BJ (cell line): Measurements from ENCODE around the gene NEGR1. TPM values are rescaled to one million over a fixed set of nuclear protein-coding genes. Genes with fewer than 3 reads are reported as not detected.
A peak's percentile ranks its signal among the peaks of the same experiment; 100 is the strongest.

ENCODE experiments used
- CTCF ChIA-PET: fragments of 350-600 bp; formaldehyde crosslinking; extraction: SDS; loops from one replicate; lab custom pipeline; 2021; ENCODE audit warnings: antibody characterized with exemption, inconsistent platforms; lab: Yijun Ruan, JAX
- POLR2A ChIA-PET: fragments of 300-600 bp; sonication (Branson Sonifier 250); formaldehyde crosslinking; extraction: SDS; loops from one replicate; lab custom pipeline; 2021; ENCODE audit warnings: antibody characterized with exemption; lab: Charles Lee
- DNase-seq: peaks from one replicate; pipeline ENCODE4 v3.0.0-alpha.2; 2011; ENCODE audit warnings: low read depth
- H3K27me3 ChIP-seq: 2 replicates; pipeline ENCODE4 v1.6.0; 2011; ENCODE audit warnings: low read length; ENCODE audit not compliant: control insufficient read depth, insufficient read depth
- H3K36me3 ChIP-seq: 2 replicates; pipeline ENCODE4 v1.5.1; 2011; ENCODE audit warnings: low read length; ENCODE audit not compliant: control insufficient read depth, insufficient read depth
- H3K4me3 ChIP-seq: 2 replicates; pipeline ENCODE4 v1.5.1; 2011; ENCODE audit warnings: low read depth, mild to moderate bottlenecking, control low read depth, low read length
- polyA plus RNA-seq: library from polyadenylated mRNA; depleted of rRNA; stranded (reverse); fragments of >200 nt; gene quantifications from 2 replicates; pipeline ENCODE4 v1.2.3, GENCODE V29; 2011
- TF ChIP-seq, protein P1 (sequence below): IDR thresholded peaks from 2 replicates; pipeline ENCODE4 v1.5.1; 2011; ENCODE audit warnings: low read depth, mild to moderate bottlenecking, control low read depth, inconsistent platforms, low read length, moderate library complexity; ENCODE audit not compliant: insufficient read depth

The NEGR1 gene
- polyA plus RNA-seq, 1 experiment = 15.4 TPM

DNA sequence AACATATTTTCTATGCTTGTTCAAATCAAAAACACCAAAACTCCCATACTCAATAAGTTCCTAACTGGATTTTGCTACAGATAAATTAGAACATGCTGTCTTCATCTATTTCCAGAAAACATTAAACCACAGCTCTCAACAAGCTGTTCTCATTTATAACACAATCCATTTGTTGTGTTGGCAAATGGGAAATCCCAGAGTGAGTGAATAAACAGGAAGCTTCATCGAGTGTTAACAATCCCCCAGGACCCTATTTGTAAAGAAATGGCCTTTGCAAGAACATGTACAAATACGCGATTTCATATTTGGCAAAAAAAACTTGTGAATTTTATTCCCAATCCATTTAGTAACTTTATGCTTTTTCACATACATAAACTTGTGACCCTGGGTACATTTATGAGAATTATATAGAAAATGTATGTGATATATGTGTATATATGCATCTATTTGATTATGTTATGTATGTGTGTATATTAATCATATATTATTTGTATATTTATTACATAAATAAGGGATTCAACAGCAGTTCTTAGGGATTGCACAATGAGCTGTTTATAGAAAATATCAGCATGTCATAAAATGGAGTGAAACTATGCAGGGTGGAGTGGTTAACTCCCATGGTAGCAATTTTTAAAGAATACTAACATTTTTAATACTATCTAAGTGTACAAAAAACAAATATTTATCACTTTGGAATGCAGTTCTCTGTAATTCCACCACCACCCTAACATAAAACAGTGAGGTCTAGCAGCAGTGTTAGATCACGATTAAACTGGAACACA lies 160.0 kb downstream of the NEGR1 start:
- Histone ChIP-seq H3K36me3 (no peaks in the 10 kb centered on the region), H3K27me3 (no peaks in the 10 kb centered on the region), H3K4me3 (no peak overlapping the region)
- CTCF ChIA-PET = no interaction called here
- DNase-seq = peak; percentile 20
- POLR2A ChIA-PET = no interaction called here
- TF ChIP-seq, protein P1, sequence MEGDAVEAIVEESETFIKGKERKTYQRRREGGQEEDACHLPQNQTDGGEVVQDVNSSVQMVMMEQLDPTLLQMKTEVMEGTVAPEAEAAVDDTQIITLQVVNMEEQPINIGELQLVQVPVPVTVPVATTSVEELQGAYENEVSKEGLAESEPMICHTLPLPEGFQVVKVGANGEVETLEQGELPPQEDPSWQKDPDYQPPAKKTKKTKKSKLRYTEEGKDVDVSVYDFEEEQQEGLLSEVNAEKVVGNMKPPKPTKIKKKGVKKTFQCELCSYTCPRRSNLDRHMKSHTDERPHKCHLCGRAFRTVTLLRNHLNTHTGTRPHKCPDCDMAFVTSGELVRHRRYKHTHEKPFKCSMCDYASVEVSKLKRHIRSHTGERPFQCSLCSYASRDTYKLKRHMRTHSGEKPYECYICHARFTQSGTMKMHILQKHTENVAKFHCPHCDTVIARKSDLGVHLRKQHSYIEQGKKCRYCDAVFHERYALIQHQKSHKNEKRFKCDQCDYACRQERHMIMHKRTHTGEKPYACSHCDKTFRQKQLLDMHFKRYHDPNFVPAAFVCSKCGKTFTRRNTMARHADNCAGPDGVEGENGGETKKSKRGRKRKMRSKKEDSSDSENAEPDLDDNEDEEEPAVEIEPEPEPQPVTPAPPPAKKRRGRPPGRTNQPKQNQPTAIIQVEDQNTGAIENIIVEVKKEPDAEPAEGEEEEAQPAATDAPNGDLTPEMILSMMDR = no peak

DNA sequence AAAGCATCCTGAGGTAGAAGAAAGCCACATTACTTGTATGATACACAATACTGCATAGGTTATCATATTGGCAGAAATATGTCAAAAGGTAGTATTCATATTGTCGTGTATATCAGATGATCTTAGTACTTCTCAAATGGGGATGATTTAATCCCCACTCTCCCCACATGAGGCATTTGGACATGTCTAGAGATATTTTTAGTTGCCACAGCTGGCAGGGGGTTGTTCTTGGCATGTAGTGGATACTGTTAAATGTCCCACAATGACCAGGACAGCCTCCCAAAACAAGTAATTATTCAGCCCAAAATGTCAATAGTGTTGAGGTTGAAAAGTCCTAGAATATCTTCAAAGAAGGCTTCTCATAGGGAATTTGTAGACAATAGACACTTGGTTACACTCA lies 162.8 kb downstream of the NEGR1 start:
- POLR2A ChIA-PET = no interaction called here
- Histone ChIP-seq H3K36me3 (no peaks in the 10 kb centered on the region), H3K27me3 (no peaks in the 10 kb centered on the region), H3K4me3 (no peak overlapping the region)
- CTCF ChIA-PET = interaction anchor here (0.7 kb wide), 1 partner anchor 44 kb away, joined by 3 read pairs; no protein-coding TSS in a partner anchor
- TF ChIP-seq, protein P1 = no peak
- DNase-seq = no peak

DNA sequence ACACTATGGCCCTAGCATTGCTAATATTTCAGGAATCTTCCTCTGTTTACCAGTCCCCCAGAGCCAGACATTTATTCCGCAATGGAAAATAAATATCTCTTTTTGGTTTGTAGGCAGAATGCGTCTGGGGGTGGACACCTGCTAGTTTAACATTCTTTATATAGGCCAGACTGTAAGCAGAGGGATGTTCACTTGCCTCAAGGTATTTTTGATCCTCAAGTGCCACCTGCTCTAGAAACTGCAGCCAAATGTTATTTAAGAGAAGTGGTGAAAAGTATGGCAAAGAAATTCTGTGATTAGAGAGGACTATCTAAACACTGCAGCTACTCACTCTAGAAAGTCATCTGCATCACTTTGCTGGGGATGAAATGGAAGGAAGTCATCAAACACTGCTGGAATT lies 164.7 kb downstream of the NEGR1 start:
- Histone ChIP-seq H3K27me3 (no peaks in the 10 kb centered on the region), H3K36me3 (no peaks in the 10 kb centered on the region), H3K4me3 (no peak overlapping the region)
- CTCF ChIA-PET = no interaction called here
- POLR2A ChIA-PET = no interaction called here
- DNase-seq = no peak
- TF ChIP-seq, protein P1 = no peak

DNA sequence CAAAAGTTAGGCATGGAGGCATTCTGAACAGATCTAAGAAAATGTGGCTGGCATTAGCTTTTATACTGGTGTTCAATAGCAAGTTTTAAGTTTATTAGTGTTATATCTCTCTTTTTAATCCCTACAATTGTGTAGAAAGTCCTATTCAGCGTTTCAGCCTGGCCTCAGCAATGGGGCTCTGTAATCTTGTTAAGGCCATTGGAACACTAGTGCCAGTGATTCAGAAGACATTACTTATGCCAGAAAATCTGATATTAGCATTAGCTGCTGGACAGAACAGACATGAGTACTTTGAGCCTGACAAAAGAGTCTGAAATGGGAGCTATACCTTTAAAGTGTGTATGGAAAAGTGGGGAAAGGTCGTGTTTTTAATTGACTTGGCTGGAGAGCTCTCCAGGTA lies 167.0 kb downstream of the NEGR1 start:
- H3K4me3 ChIP-seq = no peak overlapping the region
- ChIA-PET CTCF (no interaction called here), POLR2A (no interaction called here)
- no peaks in the 10 kb centered on the region for H3K36me3 ChIP-seq
- TF ChIP-seq, protein P1 = no peak
- DNase-seq = no peak
- no peaks in the 10 kb centered on the region for H3K27me3 ChIP-seq

DNA sequence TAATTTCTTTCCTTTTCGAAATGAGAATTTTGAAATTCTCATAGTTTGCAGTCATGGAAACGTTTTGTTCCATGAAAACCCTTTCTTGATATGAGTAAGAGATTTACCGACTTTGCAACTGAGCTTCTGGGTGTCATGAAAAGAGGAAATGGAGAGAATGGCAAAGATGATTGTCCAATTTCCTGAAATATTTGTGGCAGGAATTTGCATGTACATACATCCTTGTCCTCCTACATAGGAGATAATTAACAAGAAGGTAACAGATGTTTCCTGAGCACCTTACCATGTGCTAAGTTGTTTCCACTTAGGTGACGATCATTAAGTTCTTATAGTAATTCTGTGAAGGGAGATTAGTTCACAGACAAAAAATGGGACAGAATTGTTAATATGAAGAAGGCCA lies 170.7 kb downstream of the NEGR1 start:
- CTCF ChIA-PET = interaction anchor here (0.9 kb wide), 1 partner anchor 36 kb away, joined by 3 read pairs; no protein-coding TSS in a partner anchor
- POLR2A ChIA-PET = no interaction called here
- DNase-seq = no peak
- no peaks in the 10 kb centered on the region for H3K27me3 ChIP-seq
- no peak overlapping the region for H3K4me3 ChIP-seq
- TF ChIP-seq, protein P1 = no peak
- no peaks in the 10 kb centered on the region for H3K36me3 ChIP-seq
